Measurements from ENCODE around the gene SLITRK4. TPM values are rescaled to one million over a fixed set of nuclear protein-coding genes. Genes with fewer than 3 reads are reported as not detected.

SLITRK4 gene
- total RNA-seq, 1 donor from 2014 or later: 2.0 TPM

- no peak for DNase-seq (ENCODE audit: low read depth, low spot score)
- Mint-ChIP-seq H3K27ac (ENCODE audit: unreplicated experiment) (no peak overlapping the region), H3K27me3 (ENCODE audit: low read depth) (no peaks in the 10 kb centered on the region), H3K9me3 (no peaks in the 10 kb centered on the region), H3K4me1 (no peaks in the 10 kb centered on the region), H3K36me3 (ENCODE audit: low read depth) (no peaks in the 10 kb centered on the region), H3K4me3 (no peak overlapping the region)
- TF ChIP-seq CTCF (conservative IDR thresholded peaks at IDR 0.05): no peak
Measured at GRCh38 chrX:143621276-143621675, 14.6 kb downstream of the SLITRK4 start.

- H3K27ac Mint-ChIP-seq (ENCODE audit: unreplicated experiment): peak overlapping the region; percentile 16
- H3K4me1 Mint-ChIP-seq: peaks cover 6% of the 10 kb centered on the region
- TF ChIP-seq CTCF (conservative IDR thresholded peaks at IDR 0.05): no peak
- peaks cover 5% of the 10 kb centered on the region for H3K9me3 Mint-ChIP-seq
- no peaks in the 10 kb centered on the region for H3K36me3 Mint-ChIP-seq (ENCODE audit: low read depth)
- H3K27me3 Mint-ChIP-seq (ENCODE audit: low read depth): no peaks in the 10 kb centered on the region
- peak overlapping the region; percentile 7 for H3K4me3 Mint-ChIP-seq
- no peak for DNase-seq (ENCODE audit: low read depth, low spot score)
Measured at GRCh38 chrX:143615851-143616250, 20.1 kb downstream of the SLITRK4 start.

- H3K27me3 Mint-ChIP-seq (ENCODE audit: low read depth): no peaks in the 10 kb centered on the region
- TF ChIP-seq CTCF (conservative IDR thresholded peaks at IDR 0.05): no peak
Measured at GRCh38 chrX:143601809-143602208, 34.1 kb downstream of the SLITRK4 start.

GRCh38 chrX:143581240-143581639 is 54.7 kb downstream of the SLITRK4 start:
- Mint-ChIP-seq H3K9me3 (peaks cover 15% of the 10 kb centered on the region), H3K4me3 (no peak overlapping the region), H3K4me1 (no peaks in the 10 kb centered on the region), H3K27ac (ENCODE audit: unreplicated experiment) (no peak overlapping the region), H3K36me3 (ENCODE audit: low read depth) (peaks cover 5% of the 10 kb centered on the region), H3K27me3 (ENCODE audit: low read depth) (no peaks in the 10 kb centered on the region)
- DNase-seq (ENCODE audit: low read depth, low spot score): no peak
- TF ChIP-seq CTCF (conservative IDR thresholded peaks at IDR 0.05): no peak

More at GRCh38 chrX:143601809-143602208, 34.1 kb downstream of the SLITRK4 start:
- Mint-ChIP-seq H3K4me3 (no peak overlapping the region), H3K36me3 (ENCODE audit: low read depth) (peaks cover 2% of the 10 kb centered on the region), H3K4me1 (no peaks in the 10 kb centered on the region), H3K27ac (ENCODE audit: unreplicated experiment) (peak overlapping the region; percentile 62), H3K9me3 (peaks cover 14% of the 10 kb centered on the region)
- DNase-seq (ENCODE audit: low read depth, low spot score): no peak

GRCh38 chrX:143580266-143580665 is 55.6 kb downstream of the SLITRK4 start:
- no peak for TF ChIP-seq CTCF (conservative IDR thresholded peaks at IDR 0.05)
- H3K27ac Mint-ChIP-seq (ENCODE audit: unreplicated experiment): no peak overlapping the region

More at GRCh38 chrX:143580266-143580665, 55.6 kb downstream of the SLITRK4 start:
- no peak for DNase-seq (ENCODE audit: low read depth, low spot score)
- peaks cover 5% of the 10 kb centered on the region for H3K36me3 Mint-ChIP-seq (ENCODE audit: low read depth)
- no peaks in the 10 kb centered on the region for H3K4me1 Mint-ChIP-seq
- H3K4me3 Mint-ChIP-seq: no peak overlapping the region
- peaks cover 15% of the 10 kb centered on the region for H3K9me3 Mint-ChIP-seq
- no peaks in the 10 kb centered on the region for H3K27me3 Mint-ChIP-seq (ENCODE audit: low read depth)

Other genes starting within 250 kb of the SLITRK4 start
- not detected in 2 replicates for gene SPANXN3, start 118.6 kb downstream of the SLITRK4 start, total RNA-seq
- gene SPANXN2, start 84.7 kb upstream of the SLITRK4 start, total RNA-seq: not detected in 2 replicates
- gene UBE2NL, start 248.0 kb upstream of the SLITRK4 start, total RNA-seq: not detected in 2 replicates

All from neural crest cell (in vitro differentiated cells).